Pancreas (tissue), 10 donors: ENCODE data around the gene HSF5. TPM values are rescaled to one million over a fixed set of nuclear protein-coding genes. Genes with fewer than 3 reads are reported as not detected.

Experiments used
- ATAC-seq, 4 donors: fragments of 200-7000 bp; cut with Tn5 transposase; one replicate each; pipeline versions ENCODE4 v1.8.0 to v1.9.1; 2020; ENCODE audit warnings: mild to moderate bottlenecking in 4 of 4, moderate library complexity in 4 of 4
- DNase-seq, 6 donors: peaks; one replicate each; pipeline ENCODE4 v3.0.0-alpha.2; 2020
- FAIRE-seq: peaks from 2 replicates; lab custom pipeline; 2012; peaks lifted over from hg19 to GRCh38; lab: Jason Lieb, UNC
- H3K27ac ChIP-seq, 4 donors: fragments of 200-600 bp; sonication (generic); 1 replicate in 3 of 4; 2 replicates in 1 of 4; pipeline versions ENCODE4 v1.5.0 to v1.8.0; 2020
- H3K27me3 ChIP-seq, 4 donors: fragments of 200-600 bp; one replicate each; pipeline ENCODE4 v1.8.0; 2021
- H3K36me3 ChIP-seq, 3 donors: fragments of 200-600 bp; sonication (generic) in 1 of 3; one replicate each; pipeline versions ENCODE4 v1.5.0 to v1.8.0; 2020 to 2021
- H3K4me1 ChIP-seq, 3 donors: fragments of 200-600 bp; one replicate each; pipeline ENCODE4 v1.8.0; 2021
- H3K4me3 ChIP-seq, 4 donors: fragments of 200-600 bp; sonication (generic) in 2 of 4; one replicate each; pipeline versions ENCODE4 v1.5.0 to v1.8.0; 2020 to 2021
- H3K9me3 ChIP-seq, 4 donors: fragments of 200-600 bp; one replicate each; pipeline ENCODE4 v1.8.0; 2021
- WGBS, 2 donors: extraction: QIAGEN DNeasy Blood & Tissue Kit; methylation state at CpG; one replicate each; pipeline ENCODE4 v1.1.7; 2013; 5-methylcytosine and 5-hydroxymethylcytosine counted together
- intact Hi-C, 3 donors: fragments of 100-400 bp; cut with DNase I; formaldehyde crosslinking; loops; one replicate each; pipeline versions ENCODE4 v1.11.1 to v1.14.2; 2022
- polyA plus RNA-seq, 2 donors: library from polyadenylated mRNA; stranded (reverse); fragments of 200-250 nt; gene quantifications; one replicate each; pipeline ENCODE4 v1.2.3, GENCODE V29; 2013
- total RNA-seq, 6 donors: library from RNA; stranded (reverse); fragmentation: NEBNext Ultra II Directional in 4 of 6; extraction: Animal tissue kit (Norgen Biotek cat#: 25700) in 4 of 6; gene quantifications; one replicate each; pipeline versions ENCODE4 v1.2.1 to v1.2.4, GENCODE V29; 2021 to 2023
- TF ChIP-seq, protein P1 (sequence below), 4 donors: fragments of 200-600 bp; sonication (generic) in 3 of 4; IDR thresholded peaks; one replicate each; pipeline versions ENCODE4 v1.5.0 to v1.8.0; 2021; ENCODE audit warnings: antibody characterized with exemption in 4 of 4
- donor health status: healthy with polysubstance abuse.
- donor health status: DM: no; HTN: no; CAD: no; lungs with moderate emphysema.
- donor health status: DM: no; HTN: no; CAD: no.
- donor health status: control.
- donor health status: control.
- donor health status: Bipolar disorder and iron deficiency.
- donor health status: DM: yes; HTN: yes; CAD: no.
- donor health status: DM: no; HTN: no; CAD: no.
- donor health status: DM: no; HTN: no; CAD: no.
- donor health status: DM: yes; HTN: yes; CAD: no.

The HSF5 gene
- total and polyA plus RNA-seq, 8 donors = 0.04 TPM; not detected in 7

DNA sequence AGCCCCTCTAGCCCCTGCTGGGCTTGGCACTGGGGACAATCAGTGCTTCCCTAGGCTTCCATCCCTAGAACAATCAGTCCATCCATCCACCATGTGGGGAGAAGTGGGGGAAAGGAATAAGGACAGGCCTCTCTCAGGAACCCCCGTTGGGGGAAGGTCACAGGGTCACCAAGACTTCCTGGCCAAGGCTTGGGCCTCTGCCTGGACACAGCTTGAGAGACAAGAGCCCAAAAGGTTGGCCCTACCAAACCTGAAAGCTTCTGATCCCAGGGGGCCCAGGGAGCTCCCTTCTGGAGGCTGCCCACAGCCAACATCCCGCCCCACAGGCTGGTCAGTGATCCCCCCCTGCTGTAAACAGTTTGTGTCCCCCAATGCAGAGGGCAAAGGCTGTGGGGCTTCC lies 42.4 kb upstream of the HSF5 start:
- 70 to 82% methylated on average over 2 of the region's 2 CpGs for WGBS, 2 donors
- DNase-seq = no peak
- Histone ChIP-seq H3K27ac (no peak overlapping the region), H3K9me3 (no peaks in the 10 kb centered on the region), H3K4me1 (no peaks in the 10 kb centered on the region), H3K27me3 (no peaks in the 10 kb centered on the region), H3K4me3 (no peak overlapping the region), H3K36me3 (no peaks in the 10 kb centered on the region)
- ATAC-seq = no peak
- no peak for FAIRE-seq
- TF ChIP-seq, protein P1, sequence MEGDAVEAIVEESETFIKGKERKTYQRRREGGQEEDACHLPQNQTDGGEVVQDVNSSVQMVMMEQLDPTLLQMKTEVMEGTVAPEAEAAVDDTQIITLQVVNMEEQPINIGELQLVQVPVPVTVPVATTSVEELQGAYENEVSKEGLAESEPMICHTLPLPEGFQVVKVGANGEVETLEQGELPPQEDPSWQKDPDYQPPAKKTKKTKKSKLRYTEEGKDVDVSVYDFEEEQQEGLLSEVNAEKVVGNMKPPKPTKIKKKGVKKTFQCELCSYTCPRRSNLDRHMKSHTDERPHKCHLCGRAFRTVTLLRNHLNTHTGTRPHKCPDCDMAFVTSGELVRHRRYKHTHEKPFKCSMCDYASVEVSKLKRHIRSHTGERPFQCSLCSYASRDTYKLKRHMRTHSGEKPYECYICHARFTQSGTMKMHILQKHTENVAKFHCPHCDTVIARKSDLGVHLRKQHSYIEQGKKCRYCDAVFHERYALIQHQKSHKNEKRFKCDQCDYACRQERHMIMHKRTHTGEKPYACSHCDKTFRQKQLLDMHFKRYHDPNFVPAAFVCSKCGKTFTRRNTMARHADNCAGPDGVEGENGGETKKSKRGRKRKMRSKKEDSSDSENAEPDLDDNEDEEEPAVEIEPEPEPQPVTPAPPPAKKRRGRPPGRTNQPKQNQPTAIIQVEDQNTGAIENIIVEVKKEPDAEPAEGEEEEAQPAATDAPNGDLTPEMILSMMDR (IDR thresholded peaks at IDR 0.05) = no peak
- intact Hi-C loops = no loop called here

DNA sequence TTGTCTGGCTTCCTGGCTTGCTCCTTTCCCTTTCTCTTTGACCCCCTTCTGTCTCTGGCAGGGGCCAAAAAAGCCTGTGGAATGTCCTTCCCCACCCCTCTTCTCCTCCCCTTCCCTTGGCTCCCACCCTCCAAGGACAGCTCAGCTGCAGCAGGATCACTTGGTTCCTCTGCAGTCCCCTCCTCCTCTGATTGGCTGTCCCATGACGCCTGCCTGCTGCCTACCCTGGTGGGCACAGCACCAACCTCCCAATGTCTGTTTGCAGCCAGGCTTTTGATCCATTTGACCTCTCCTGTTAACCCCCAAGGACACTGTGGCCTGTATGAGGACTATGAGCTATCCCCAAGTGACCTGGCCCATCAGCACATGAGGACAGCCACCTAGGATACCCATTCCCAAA lies 41.1 kb upstream of the HSF5 start:
- ATAC-seq (no peak), FAIRE-seq (no peak), DNase-seq (no peak)
- Histone ChIP-seq H3K4me3 (no peak overlapping the region), H3K4me1 (no peaks in the 10 kb centered on the region), H3K9me3 (no peaks in the 10 kb centered on the region), H3K27ac (no peak overlapping the region), H3K27me3 (no peaks in the 10 kb centered on the region), H3K36me3 (no peaks in the 10 kb centered on the region)
- intact Hi-C loops = no loop called here
- WGBS, 2 donors = 60 to 64% methylated on average over 1 of the region's 1 CpG
- TF ChIP-seq, protein P1 (IDR thresholded peaks at IDR 0.05) = no peak

GRCh38 chr17:58528443-58528842 lies 40.2 kb upstream of the HSF5 start:
- TF ChIP-seq, protein P1 (IDR thresholded peaks at IDR 0.05) = no peak

DNA sequence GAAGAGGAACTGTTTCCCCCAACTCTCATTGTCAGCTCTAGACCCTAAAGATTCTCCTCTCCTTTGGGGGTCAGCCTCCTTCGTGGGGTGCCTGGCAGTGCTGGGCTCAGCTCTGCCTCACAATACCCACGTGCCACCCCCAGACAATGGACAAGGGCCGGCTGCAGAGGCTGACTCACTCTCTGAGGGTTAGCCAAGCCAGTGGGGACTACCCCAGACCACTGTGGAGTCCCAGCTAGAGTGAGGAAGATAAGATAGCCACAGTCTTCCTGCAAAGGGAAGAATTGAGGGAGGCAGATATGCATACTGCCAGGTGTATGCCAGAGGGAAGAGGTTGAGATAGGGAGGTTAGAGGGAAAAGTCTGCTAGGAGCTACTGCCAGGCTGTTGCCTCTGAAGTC lies 39.7 kb upstream of the HSF5 start:
- Histone ChIP-seq H3K27ac (no peak overlapping the region), H3K9me3 (no peaks in the 10 kb centered on the region), H3K4me1 (no peaks in the 10 kb centered on the region), H3K27me3 (no peaks in the 10 kb centered on the region), H3K36me3 (no peaks in the 10 kb centered on the region), H3K4me3 (no peak overlapping the region)
- TF ChIP-seq, protein P1 (IDR thresholded peaks at IDR 0.05) = no peak
- FAIRE-seq (no peak), DNase-seq (no peak), ATAC-seq (peak in 1 of 4 donors; percentile 8)
- intact Hi-C loops = no loop called here
- 55 to 74% methylated on average over 3 of the region's 3 CpGs for WGBS, 2 donors

More at GRCh38 chr17:58528443-58528842, 40.2 kb upstream of the HSF5 start:
- no peak for DNase-seq
- H3K4me3 ChIP-seq = no peak overlapping the region
- H3K27ac ChIP-seq = no peak overlapping the region
- no peaks in the 10 kb centered on the region for H3K27me3 ChIP-seq
- 24 to 43% methylated on average over 3 of the region's 3 CpGs for WGBS, 2 donors
- ATAC-seq = no peak
- intact Hi-C loops = no loop called here
- no peak for FAIRE-seq
- no peaks in the 10 kb centered on the region for H3K36me3 ChIP-seq
- H3K4me1 ChIP-seq = no peaks in the 10 kb centered on the region
- H3K9me3 ChIP-seq = no peaks in the 10 kb centered on the region

DNA sequence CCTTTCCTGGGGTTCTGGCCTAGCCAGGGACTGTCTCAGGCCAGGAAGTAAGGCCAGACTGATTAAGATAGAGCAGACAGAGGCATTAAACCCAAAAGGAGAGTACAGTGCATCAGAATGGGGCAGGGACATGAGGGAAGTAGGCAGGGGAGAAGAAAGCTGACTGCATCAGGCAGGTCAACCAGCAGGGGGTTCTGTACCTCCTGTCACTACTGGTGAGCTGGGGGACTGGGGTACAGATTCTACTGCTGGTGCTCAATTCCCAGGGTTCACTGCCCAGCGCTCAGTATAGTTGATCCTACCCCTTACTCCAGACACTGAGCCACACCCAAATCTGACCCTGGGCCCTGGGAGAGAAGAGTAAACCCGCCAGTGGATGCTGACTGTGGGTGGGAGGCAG lies 39.1 kb upstream of the HSF5 start:
- no peak overlapping the region for H3K4me3 ChIP-seq
- H3K4me1 ChIP-seq = no peaks in the 10 kb centered on the region
- DNase-seq = no peak
- H3K36me3 ChIP-seq = no peaks in the 10 kb centered on the region
- FAIRE-seq = no peak
- no peaks in the 10 kb centered on the region for H3K27me3 ChIP-seq
- TF ChIP-seq, protein P1 (IDR thresholded peaks at IDR 0.05) = no peak
- intact Hi-C loops = no loop called here
- H3K27ac ChIP-seq = no peak overlapping the region
- no peak for ATAC-seq
- 82 to 89% methylated on average over 2 of the region's 2 CpGs for WGBS, 2 donors
- no peaks in the 10 kb centered on the region for H3K9me3 ChIP-seq
